Activated CD4-positive, alpha-beta T cell treated with anti-CD3 and anti-CD28 coated beads for 24 hours (primary cell): ENCODE results near the gene KRTAP9-6.
"Not testable (repeated sequence)": the region's sequence is repeated elsewhere in the genome, so short reads cannot be mapped to it uniquely, and the experiment has no call there.

Experiments used
- DNase-seq, 2 donors: peaks; one replicate each; pipeline ENCODE4 v3.0.0-alpha.2; 2020; ENCODE audit warnings: low read depth in 2 of 2

The KRTAP9-6 gene

DNA sequence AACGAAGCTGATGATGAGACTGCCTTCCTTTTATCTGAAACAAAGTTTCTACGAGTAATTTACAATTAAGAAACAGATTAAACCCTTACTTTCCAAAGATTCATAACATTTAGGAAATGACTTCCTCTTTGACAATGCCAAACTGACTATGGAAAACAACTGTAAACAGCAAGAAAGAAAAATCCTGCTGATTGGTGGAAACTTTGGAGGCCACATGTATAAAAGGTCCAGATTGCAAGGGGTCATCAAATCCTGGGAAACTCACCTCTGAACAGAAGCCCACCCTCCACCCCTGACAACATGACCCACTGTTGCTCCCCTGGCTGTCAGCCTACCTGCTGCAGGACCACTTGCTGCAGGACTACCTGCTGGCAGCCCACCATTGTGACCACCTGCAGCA, at the start of gene KRTAP9-6:
KRTAP9-6 (plus strand) TSS at position 301 of the 400 bp plus-strand sequence; CDS start at position 301, 0 bp downstream.
- DNase-seq = no peak

DNA sequence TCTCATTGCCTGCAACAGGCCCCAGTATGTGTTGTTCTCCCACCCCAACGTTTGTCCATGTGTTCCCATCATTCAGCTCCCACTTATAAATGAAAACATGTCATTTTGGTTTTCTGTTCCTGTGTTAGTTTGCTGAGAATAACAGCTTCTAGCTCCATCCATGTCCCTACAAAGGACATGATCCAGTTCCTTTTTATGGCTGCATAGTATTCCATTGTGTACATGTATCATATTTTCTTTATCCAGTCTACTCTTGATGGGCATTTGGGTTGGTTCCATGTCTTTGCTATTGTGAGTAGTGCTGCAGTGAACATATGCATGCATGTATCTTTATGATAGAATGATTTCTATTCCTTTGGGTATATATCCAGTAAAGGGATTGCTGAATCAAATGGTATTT, 49.5 kb upstream of the KRTAP9-6 start:
- no peak for DNase-seq

DNA sequence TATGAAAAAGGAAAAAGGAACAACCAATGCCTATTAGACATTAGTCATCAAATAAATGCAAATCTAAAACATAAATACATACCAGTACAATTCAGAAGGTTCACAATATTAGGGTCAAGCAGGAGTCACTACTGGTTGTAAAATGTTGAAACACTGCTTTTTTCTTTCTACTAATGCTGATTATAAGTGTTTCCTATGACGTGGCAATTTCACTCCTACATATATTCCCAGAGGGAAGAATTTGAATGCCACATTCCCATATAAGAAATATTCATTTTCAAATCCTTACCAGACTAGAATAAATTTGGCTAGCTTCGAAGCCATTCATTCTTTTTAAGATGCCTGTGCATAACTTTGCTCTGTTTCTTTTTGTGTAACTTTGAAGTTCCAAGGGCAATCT, 41.4 kb upstream of the KRTAP9-6 start:
- no peak for DNase-seq

DNA sequence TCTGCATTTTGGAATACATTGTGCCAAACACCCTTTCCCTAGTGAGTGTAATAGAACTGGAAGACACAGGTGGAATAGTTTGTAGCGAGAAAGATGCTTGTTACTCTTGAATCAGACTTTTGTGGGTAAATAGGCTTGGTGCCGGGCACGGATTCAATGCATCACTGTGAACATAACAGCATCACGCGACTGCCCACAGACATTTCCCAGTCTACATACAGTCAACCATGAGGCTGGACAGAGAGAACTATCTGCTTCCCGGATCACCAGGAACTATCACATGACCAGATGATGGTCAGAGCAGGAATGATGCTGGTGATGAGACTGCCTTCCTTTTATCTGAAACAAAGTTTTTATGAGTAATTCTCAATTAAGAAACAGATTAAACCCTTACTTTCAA, 39.1 kb upstream of the KRTAP9-6 start:
- DNase-seq = no peak

- not testable (repeated sequence) for DNase-seq
These were observed 38.5 kb upstream of the KRTAP9-6 start, which contains the start of gene KRTAP9-2 for GRCh38 chr17:41226598-41227095. Gene KRTAP9-2, plus strand, starts transcription at chr17:41226648. Its CDS starts 7 bp downstream, at chr17:41226655.

- no peak for DNase-seq
These were observed 35.1 kb upstream of the KRTAP9-6 start for GRCh38 chr17:41230094-41230493.

DNA sequence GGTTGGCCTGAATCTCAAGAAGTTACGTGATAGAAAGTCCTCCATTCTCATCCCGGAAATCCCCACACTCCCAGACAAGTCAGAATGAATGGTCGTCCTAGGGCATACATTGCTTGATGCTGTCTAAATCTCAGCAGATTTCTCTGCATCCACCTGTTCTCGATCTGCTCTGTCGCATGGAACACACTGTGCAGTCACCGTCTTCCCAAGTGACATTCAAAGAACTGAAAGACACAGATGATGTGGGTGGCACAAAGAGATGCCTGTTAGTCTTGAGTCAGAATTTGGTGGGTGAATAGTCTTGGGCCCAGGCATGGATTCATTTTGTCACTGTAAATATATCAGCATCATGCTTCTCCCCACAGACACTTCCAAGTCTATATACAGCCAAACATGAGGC, 33.4 kb upstream of the KRTAP9-6 start:
- DNase-seq = no peak

GRCh38 chr17:41232399-41233105, 32.6 kb upstream of the KRTAP9-6 start, which contains the start of gene KRTAP9-3:
Gene KRTAP9-3, plus strand, starts transcription at chr17:41232449. Its CDS starts 53 bp downstream, at chr17:41232502.
- not testable (repeated sequence) for DNase-seq

DNA sequence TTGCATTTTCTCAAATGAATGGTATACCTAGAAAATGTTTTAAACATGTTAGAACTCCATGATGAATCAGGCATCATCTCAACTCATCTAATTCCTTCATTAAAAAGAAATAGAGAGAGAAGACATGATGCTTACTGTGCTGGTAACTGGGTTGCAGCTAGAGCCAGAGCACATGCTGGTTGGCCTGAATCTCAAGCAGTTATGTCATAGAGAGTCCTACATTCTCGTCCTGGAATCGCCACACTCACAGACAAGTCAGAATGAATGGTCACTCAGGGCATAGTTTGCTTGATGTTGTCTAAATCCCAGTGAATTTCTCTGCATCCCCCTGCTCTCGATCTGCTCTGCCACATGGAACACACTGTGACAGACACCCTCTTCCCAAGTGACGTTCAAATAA, 28.1 kb upstream of the KRTAP9-6 start:
- DNase-seq = not testable (repeated sequence)

DNA sequence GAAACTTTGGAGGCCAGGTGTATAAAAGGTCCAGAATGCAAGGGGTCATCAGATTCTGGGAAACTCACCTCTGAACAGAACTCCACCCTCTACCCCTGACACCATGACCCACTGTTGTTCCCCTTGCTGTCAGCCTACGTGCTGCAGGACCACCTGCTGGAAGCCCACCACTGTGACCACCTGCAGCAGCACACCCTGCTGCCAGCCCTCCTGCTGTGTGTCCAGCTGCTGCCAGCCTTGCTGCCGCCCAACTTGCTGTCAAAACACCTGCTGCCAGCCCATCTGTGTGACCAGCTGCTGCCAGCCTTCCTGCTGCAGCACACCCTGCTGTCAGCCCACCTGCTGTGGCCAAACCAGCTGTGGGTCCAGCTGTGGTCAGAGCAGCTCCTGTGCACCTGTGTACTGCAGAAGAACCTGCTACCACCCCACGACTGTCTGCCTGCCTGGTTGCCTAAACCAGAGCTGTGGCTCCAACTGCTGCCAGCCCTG, 27.2 kb upstream of the KRTAP9-6 start, which contains the start of gene KRTAP9-8:
KRTAP9-8 (plus strand) TSS at position 51 of the 489 bp plus-strand sequence; CDS start at position 104, 53 bp downstream.
- DNase-seq = not testable (repeated sequence)

DNA sequence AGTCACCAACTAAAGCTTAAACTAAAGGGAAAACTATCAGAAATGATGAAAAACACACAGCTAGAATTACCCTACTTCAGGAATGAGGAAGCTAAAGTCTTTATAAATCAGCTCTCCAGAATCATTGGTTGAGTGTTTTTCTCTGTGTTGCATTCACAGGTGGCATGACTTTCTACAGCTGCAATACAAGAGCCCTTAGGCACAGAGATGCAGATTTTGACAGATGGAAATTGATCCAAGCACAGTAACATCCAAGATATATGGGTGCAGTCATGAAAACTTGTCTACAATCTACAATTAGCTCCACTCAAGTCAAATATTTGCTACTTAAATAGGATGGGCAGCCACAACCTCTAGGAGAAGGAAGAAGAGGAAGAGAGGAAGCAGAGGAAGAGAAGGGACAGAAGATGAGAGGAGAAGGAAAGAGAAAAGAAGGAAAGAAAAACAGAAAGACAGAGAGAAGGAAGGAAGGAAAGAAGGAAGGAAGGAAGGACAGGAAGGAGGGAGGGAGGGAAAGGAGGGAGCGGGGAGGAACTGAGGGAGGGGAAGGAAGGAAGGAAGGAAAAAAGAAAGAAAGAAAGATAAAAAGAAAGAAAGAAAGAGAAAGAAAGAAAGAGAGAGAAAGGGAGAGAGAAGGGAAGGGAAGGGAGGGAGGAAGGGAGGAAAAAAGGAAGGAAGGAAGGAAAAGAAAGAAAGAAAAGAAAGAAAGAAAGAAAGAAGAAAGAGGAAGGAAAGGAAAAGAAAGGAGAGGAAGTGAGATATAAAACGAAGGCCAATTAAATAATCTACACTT, 18.0 kb upstream of the KRTAP9-6 start:
- DNase-seq = not testable (repeated sequence)

GRCh38 chr17:41249637-41250240, 15.4 kb upstream of the KRTAP9-6 start, which contains the start of gene KRTAP9-4:
Gene KRTAP9-4, plus strand, starts transcription at chr17:41249687. Its CDS starts 34 bp downstream, at chr17:41249721.
- DNase-seq = not testable (repeated sequence)

GRCh38 chr17:41251261-41251660, 13.9 kb upstream of the KRTAP9-6 start:
- no peak for DNase-seq

DNA sequence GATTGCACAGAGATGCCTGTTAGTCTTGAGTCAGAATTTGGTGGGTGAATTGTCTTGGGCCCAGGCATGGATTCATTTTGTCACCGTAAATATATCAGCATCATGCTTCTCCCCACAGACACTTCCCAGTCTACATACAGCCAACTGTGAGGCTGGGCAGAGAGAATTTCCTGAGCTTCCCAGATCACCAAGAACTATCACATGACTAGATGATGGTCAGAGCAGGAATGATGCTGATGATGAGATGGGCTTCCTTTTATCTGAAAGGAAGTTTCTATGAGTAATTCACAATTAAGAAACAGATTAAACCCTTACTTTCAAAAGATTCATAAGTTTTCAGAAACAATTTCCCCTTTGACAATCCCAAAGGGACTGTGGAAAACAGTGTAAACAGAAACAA, 10.3 kb upstream of the KRTAP9-6 start:
- no peak for DNase-seq

DNA sequence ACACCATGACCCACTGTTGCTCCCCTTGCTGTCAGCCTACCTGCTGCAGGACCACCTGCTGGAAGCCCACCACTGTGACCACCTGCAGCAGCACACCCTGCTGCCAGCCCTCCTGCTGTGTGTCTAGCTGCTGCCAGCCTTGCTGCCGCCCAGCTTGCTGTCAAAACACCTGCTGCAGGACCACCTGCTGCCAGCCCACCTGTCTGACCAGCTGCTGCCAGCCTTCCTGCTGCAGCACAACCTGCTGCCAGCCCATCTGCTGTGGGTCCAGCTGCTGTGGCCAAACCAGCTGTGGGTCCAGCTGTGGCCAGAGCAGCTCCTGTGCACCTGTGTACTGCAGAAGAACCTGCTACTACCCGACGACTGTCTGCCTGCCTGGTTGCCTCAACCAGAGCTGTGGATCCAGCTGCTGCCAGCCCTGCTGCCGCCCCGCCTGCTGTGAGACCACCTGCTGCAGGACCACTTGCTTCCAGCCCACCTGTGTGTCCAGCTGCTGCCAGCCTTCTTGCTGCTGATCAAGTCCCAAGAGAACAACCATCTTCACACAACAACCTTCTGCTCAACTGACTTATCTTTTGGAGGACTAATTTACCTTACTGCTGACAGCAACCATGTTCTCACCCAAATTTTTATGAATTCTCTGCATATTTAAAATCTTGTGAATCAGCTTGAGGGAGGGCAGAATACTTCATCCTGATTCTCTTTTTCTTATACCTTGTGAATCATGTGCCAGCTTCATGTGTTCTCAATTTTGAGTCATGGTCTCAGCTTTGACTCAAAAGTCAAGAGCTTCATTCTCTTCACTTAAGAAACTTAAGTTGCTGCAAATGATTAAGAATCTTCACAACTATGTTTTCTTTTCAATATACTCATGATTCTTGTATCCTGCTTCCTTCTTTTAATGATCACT, 9.5 kb upstream of the KRTAP9-6 start, which contains the start of gene KRTAP9-9:
KRTAP9-9 (plus strand) TSS at position 4 of the 910 bp plus-strand sequence.
- not testable (repeated sequence) for DNase-seq

- DNase-seq = no peak
These were observed 8.9 kb upstream of the KRTAP9-6 start for GRCh38 chr17:41256291-41256685.

DNA sequence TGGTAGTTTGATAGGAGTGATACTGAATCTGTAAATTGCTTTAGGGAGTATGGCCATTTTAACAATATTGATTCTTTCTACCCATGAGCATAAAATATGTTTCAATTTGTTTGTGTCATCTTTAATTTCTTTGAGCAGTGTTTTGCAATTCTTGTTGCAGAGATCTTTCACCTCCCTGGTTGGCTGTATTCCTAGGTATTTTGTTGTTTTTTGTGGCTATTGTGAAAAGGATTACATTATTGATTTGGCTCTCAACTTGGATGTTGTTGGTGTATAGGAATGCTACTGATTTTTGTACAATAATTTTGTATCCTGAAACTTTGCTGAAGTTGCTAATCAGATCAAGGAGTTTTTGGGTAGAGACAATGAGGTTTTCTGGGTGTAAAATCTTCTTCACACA, 6.8 kb upstream of the KRTAP9-6 start:
- no peak for DNase-seq

DNA sequence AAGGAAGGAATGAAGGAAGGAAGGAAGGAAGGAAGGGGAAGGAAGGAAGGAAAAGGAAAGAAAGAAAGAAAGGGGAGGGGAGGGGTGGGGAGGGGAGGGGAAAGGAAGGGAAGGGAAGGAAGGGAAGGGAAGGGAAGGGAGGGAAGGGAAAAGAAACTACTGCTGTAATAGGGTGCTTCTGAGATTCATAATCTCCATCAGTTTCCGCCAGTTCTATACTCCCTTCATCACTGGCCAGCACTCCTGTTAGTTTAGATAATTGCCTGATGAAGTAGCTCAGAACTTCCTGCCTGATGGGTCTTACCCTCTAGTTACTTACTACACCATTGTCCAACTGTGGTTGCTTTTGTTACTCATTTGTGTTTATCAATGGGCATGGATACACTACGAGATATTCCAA, 2.0 kb upstream of the KRTAP9-6 start:
- no peak for DNase-seq

DNA sequence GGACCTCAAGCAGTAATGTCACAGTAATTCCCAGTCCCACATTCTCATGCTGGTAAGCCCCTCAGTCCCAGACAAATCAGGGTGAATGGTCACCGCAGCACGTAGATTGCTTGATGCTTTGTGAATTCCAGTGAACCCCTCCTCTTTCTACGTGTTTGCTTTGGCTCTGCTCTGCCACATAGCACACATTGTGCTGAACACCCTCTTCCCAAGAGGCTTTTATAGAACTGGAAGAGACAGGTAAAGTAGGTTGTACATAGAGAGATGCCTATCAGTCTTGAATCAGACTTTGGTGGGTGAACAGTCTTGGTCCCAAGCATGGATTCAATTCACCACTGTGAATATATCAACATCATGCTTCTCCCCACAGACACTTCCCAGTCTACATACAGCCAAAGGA, 579 bp upstream of the KRTAP9-6 start:
- no peak for DNase-seq

DNA sequence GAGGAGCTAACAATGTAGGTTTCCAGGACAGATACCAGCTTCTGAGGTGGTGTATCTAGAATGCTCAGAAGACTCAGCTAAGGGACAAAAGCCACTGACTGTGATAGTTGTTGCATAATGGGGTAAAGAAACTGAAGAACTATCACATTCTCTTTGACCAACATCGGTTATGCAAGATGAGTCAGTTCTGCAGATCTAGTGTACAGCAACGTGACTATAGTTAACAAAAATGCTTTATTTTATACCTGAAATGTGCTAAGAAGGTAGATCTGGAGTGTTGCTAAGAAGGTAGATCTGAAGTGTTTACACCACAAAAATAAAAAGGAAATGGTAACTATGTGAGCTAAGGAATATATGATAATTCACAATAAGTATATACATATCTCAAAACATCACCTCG, 2.5 kb downstream of the KRTAP9-6 start:
- DNase-seq = no peak

GRCh38 chr17:41271323-41271722, 6.1 kb downstream of the KRTAP9-6 start:
- not testable (repeated sequence) for DNase-seq
